ENCODE results near the gene OLA1.

Gene OLA1

DNA sequence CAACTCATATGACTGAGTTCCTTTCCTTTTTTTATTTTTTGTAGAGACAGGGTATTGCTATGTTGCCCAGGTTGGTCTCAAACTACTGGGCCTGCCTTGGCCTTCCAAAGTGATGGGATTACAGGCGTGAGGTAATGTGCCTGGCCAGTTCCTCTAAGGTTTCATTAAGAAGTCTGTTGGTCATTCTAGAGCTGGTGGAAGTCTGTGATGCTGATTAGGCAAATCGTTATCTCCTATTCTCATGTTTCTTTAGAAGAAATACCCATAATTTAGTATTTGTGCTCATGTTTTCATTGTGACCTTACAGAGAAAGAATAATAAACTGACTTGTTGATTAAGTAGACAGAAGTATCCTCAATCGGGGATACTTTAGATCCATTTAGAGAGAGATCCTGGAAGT, 177.0 kb downstream of the OLA1 start:
- DNase-seq (ENCODE audit: extremely low read depth, insufficient read length), result no peak
- Histone ChIP-seq H3K4me3 (replicated peaks; ENCODE audit: low read depth, low read length) (no peak overlapping the region), H3K36me3 (ENCODE audit: control insufficient read depth, insufficient read depth, low read length) (peaks cover 1% of the 10 kb centered on the region; the same call in 1 of the 2 replicates), H3K27me3 (replicated peaks; ENCODE audit: control insufficient read depth, insufficient read depth, low read length) (no peaks in the 10 kb centered on the region)
- TF ChIP-seq, protein P1, sequence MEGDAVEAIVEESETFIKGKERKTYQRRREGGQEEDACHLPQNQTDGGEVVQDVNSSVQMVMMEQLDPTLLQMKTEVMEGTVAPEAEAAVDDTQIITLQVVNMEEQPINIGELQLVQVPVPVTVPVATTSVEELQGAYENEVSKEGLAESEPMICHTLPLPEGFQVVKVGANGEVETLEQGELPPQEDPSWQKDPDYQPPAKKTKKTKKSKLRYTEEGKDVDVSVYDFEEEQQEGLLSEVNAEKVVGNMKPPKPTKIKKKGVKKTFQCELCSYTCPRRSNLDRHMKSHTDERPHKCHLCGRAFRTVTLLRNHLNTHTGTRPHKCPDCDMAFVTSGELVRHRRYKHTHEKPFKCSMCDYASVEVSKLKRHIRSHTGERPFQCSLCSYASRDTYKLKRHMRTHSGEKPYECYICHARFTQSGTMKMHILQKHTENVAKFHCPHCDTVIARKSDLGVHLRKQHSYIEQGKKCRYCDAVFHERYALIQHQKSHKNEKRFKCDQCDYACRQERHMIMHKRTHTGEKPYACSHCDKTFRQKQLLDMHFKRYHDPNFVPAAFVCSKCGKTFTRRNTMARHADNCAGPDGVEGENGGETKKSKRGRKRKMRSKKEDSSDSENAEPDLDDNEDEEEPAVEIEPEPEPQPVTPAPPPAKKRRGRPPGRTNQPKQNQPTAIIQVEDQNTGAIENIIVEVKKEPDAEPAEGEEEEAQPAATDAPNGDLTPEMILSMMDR (IDR thresholded peaks at IDR 0.05; ENCODE audit: insufficient read depth, low read length, poor library complexity, severe bottlenecking), result no peak

DNA sequence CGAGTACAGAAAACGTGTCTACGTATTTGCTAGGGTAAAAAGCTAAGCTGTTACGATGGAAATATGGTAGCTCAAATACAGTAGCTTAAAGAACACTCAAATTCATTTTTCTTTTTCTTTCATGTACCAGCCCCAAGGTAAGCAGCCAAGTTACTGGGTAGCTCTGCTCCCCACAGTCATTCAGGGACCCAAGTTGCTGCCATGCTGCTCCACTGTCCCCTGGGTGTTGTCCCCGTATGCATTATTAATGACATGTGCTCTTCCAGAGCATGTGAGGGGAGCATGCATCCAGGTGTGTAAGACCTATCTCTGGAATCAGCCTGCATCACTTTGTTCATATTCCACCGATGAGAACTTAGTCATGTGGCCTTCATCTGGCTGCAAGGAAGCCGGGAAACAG, 178.1 kb downstream of the OLA1 start:
- TF ChIP-seq, protein P1 (IDR thresholded peaks at IDR 0.05; ENCODE audit: insufficient read depth, low read length, poor library complexity, severe bottlenecking), result no peak
- Histone ChIP-seq H3K27me3 (replicated peaks; ENCODE audit: control insufficient read depth, insufficient read depth, low read length) (no peaks in the 10 kb centered on the region), H3K4me3 (replicated peaks; ENCODE audit: low read depth, low read length) (no peak overlapping the region), H3K36me3 (ENCODE audit: control insufficient read depth, insufficient read depth, low read length) (peaks cover 1% of the 10 kb centered on the region; the same call in 1 of the 2 replicates)
- DNase-seq (ENCODE audit: extremely low read depth, insufficient read length), result no peak

DNA sequence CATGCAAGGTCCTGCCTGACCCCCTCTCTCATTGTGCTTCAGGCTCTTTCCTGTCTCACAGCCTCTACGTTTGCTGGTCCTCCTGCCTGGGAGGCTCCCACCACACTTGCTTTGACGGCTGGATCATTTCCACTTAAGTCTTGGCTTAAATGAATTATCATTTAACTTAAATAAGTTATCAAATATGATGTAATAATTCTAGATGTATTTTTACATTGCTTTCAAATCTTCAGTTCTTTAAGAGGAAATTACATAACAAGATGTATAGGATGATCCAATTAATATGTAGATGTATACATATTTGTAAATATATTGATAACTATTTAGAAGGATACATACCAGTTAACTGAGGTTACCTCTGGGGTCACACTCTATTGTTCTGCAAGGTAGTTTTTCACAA, 180.5 kb downstream of the OLA1 start:
- no peaks in the 10 kb centered on the region for H3K27me3 ChIP-seq (replicated peaks; ENCODE audit: control insufficient read depth, insufficient read depth, low read length)
- H3K4me3 ChIP-seq (replicated peaks; ENCODE audit: low read depth, low read length), result no peak overlapping the region
- no peak for DNase-seq (ENCODE audit: extremely low read depth, insufficient read length)
- H3K36me3 ChIP-seq (ENCODE audit: control insufficient read depth, insufficient read depth, low read length), result no peaks in the 10 kb centered on the region
- TF ChIP-seq, protein P1 (IDR thresholded peaks at IDR 0.05; ENCODE audit: insufficient read depth, low read length, poor library complexity, severe bottlenecking), result no peak

DNA sequence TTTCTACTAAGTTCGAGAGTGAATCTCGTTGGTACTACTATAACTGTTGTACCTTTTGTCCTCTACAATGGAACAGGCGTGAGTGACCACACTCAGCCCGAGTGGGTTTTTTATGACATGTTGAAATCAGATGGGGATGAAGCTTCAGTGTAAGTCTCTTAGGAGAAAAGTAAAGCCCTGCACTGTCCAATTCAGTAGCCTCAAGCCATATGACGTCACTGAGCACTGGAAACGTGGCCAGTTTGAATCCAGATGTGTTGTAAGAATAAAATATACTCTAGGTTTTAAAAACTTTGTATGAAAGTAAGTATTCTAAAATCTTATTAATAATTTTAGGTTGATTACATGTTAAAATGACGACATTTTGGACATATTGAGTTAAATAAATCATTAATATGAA, 181.5 kb downstream of the OLA1 start:
- TF ChIP-seq, protein P1 (IDR thresholded peaks at IDR 0.05; ENCODE audit: insufficient read depth, low read length, poor library complexity, severe bottlenecking), result no peak
- DNase-seq (ENCODE audit: extremely low read depth, insufficient read length), result no peak
- no peak overlapping the region for H3K4me3 ChIP-seq (replicated peaks; ENCODE audit: low read depth, low read length)
- no peaks in the 10 kb centered on the region for H3K36me3 ChIP-seq (ENCODE audit: control insufficient read depth, insufficient read depth, low read length)
- H3K27me3 ChIP-seq (replicated peaks; ENCODE audit: control insufficient read depth, insufficient read depth, low read length), result no peaks in the 10 kb centered on the region

DNA sequence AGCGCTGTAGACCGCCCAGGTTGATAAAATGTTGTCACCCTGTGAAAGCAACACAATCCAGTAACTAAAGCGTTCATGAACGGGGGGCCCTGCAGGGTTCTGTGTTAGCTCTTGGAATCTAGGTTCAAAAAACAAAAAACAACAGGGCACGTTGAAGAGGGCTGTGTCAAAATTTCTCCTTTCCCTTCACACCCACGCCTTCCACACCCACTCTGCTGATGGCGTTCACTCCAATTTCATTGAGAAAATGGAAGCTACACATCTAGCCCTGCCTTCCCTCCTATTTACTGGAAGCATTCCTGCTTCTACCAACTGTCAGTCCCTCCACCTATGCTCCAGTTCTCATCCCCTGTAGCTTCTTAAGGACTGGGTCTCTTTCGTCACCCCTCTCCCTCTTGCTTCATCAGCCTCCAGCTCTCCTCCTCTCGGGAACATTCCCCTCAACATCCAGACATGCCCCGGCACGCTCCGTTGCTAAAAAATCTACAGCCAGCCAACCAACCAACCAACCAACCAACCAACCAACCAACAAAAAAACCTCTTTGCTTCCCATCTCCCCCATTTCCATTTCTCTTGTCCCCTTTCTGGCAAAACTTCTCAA, 184.7 kb downstream of the OLA1 start:
- DNase-seq (ENCODE audit: extremely low read depth, insufficient read length), result no peak
- Histone ChIP-seq H3K27me3 (replicated peaks; ENCODE audit: control insufficient read depth, insufficient read depth, low read length) (no peaks in the 10 kb centered on the region), H3K4me3 (replicated peaks; ENCODE audit: low read depth, low read length) (no peak overlapping the region), H3K36me3 (ENCODE audit: control insufficient read depth, insufficient read depth, low read length) (no peaks in the 10 kb centered on the region)
- TF ChIP-seq, protein P1 (IDR thresholded peaks at IDR 0.05; ENCODE audit: insufficient read depth, low read length, poor library complexity, severe bottlenecking), result no peak

DNA sequence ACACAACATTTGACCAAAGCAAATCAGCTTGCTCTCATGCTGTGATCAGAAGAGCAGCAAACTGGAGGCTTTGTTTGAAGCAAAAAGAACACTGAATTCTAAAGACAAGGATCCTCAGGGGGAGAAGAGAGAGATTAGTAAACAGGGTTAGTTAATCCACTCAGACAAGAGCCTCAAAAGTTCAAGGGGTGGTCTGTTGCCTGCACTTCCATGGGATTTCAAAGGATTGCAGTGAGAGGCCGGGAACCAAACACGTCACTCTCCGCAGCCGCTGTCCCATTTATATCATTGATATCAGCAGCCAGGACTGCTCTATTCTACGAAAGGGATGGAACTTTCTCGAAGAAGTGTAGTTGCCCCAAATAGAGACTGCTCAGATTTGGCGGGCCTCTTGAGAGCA, 185.4 kb downstream of the OLA1 start:
- TF ChIP-seq, protein P1 (IDR thresholded peaks at IDR 0.05; ENCODE audit: insufficient read depth, low read length, poor library complexity, severe bottlenecking), result no peak
- no peak overlapping the region for H3K4me3 ChIP-seq (replicated peaks; ENCODE audit: low read depth, low read length)
- H3K36me3 ChIP-seq (ENCODE audit: control insufficient read depth, insufficient read depth, low read length), result no peaks in the 10 kb centered on the region
- DNase-seq (ENCODE audit: extremely low read depth, insufficient read length), result no peak
- H3K27me3 ChIP-seq (replicated peaks; ENCODE audit: control insufficient read depth, insufficient read depth, low read length), result no peaks in the 10 kb centered on the region

Data from GM06990 (cell line).